GM18870 (cell line): ENCODE measurements around the gene ACTL9.

Experiments used
- ATAC-seq: cut with Tn5 transposase; IDR thresholded peaks from one replicate; pipeline ENCODE4 v1.9.1; 2021; ENCODE audit warnings: moderate library complexity; ENCODE audit not compliant: unreplicated experiment

Gene ACTL9

DNA sequence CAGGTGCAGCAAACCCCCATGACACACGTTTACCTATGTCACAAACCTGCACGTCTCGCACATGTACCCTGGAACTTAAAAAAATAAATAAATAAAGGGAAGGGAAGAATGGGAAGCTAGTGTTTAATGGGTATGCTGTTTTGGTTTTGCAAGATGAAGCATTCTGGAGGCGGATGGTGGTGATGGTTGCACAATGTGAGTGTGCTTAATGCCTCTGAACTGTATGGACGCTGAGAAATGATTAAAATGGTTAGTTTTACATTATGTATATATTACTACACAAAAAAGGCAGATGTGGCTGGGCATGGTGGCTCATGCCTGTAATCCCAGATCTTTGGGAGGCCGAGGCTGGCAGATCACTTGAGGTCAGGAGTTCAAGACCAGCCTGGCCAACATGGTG is 50.4 kb downstream of the ACTL9 start:
- no peak for ATAC-seq
